Left ventricle myocardium inferior (tissue), 1 donor: ENCODE measurements around the gene CERT1. TPM values are rescaled to one million over a fixed set of nuclear protein-coding genes. Genes with fewer than 3 reads are reported as not detected.

ENCODE experiments used
- DNase-seq: peaks from one replicate; pipeline ENCODE4 v3.0.0-alpha.2; 2020
- H3K27ac ChIP-seq: fragments of 200-600 bp; replicated peaks from 2 replicates; pipeline ENCODE4 v1.8.0; 2021
- H3K27me3 ChIP-seq: fragments of 200-600 bp; 2 replicates; pipeline ENCODE4 v1.8.0; 2021; ENCODE audit warnings: low read depth
- H3K36me3 ChIP-seq: fragments of 200-600 bp; 2 replicates; pipeline ENCODE4 v1.8.0; 2021
- H3K4me1 ChIP-seq: fragments of 200-600 bp; 2 replicates; pipeline ENCODE4 v1.8.0; 2021
- H3K4me3 ChIP-seq: fragments of 200-600 bp; 2 replicates; pipeline ENCODE4 v1.8.0; 2021; ENCODE audit warnings: mild to moderate bottlenecking, moderate library complexity
- H3K9me3 ChIP-seq: fragments of 200-600 bp; replicated peaks from 2 replicates; pipeline ENCODE4 v1.8.0; 2021
- CTCF ChIP-seq: fragments of 200-600 bp; IDR thresholded peaks from 2 replicates; pipeline ENCODE4 v1.8.0; 2021; ENCODE audit warnings: antibody characterized with exemption, mild to moderate bottlenecking, borderline replicate concordance
- intact Hi-C: fragments of 100-400 bp; cut with micrococcal nuclease; formaldehyde crosslinking; loops from one replicate; pipeline ENCODE4 v1.11.0; 2022
- total RNA-seq: library from RNA; stranded (reverse); fragmentation: NEBNext Ultra II Directional; extraction: Animal tissue kit (Norgen Biotek cat#: 25700); gene quantifications from one replicate; pipeline ENCODE4 v1.2.1, GENCODE V29; 2021
- donor health status: DM: no; HTN: yes; CAD: no; lungs with severe emphysema.

Gene CERT1
- total RNA-seq, 1 donor from 2014 or later = 28.8 TPM

GRCh38 chr5:75351139-75351926, 160.1 kb downstream of the CERT1 start:
- Histone ChIP-seq H3K9me3 (no peaks in the 10 kb centered on the region), H3K27me3 (no peaks in the 10 kb centered on the region), H3K4me1 (no peaks in the 10 kb centered on the region), H3K36me3 (peaks cover 96% of the 10 kb centered on the region), H3K4me3 (no peak overlapping the region), H3K27ac (no peak overlapping the region)
- intact Hi-C loops = no loop called here
- no peak for TF ChIP-seq CTCF
- DNase-seq = no peak

DNA sequence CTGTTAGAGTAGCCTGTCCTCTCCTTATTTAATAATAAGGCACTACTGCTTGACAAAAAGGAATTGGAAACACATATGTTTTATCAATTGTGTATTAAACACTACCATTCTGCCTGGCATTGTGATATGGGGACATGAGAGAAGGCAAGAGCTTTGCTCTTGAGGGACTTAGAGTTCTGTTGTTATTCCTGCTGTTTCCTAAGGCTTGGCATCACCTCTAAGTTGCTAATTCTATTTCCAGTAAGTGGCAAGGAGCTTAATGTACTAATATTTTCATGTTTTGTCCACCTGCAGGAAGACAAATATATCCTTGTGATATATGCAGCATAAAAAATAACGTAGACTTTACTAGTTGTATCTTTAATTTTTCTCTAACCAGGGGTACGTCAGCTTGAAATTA, 161.8 kb downstream of the CERT1 start:
- Histone ChIP-seq H3K4me1 (no peaks in the 10 kb centered on the region), H3K36me3 (peaks cover 95% of the 10 kb centered on the region), H3K27ac (no peak overlapping the region), H3K27me3 (no peaks in the 10 kb centered on the region), H3K4me3 (no peak overlapping the region), H3K9me3 (no peaks in the 10 kb centered on the region)
- no peak for DNase-seq
- intact Hi-C loops = no loop called here
- TF ChIP-seq CTCF = no peak

- DNase-seq = no peak
- no peaks in the 10 kb centered on the region for H3K9me3 ChIP-seq
- peaks cover 90% of the 10 kb centered on the region for H3K36me3 ChIP-seq
- no peaks in the 10 kb centered on the region for H3K27me3 ChIP-seq
- H3K27ac ChIP-seq = no peak overlapping the region
- no peak for TF ChIP-seq CTCF
- no peak overlapping the region for H3K4me3 ChIP-seq
- intact Hi-C loops = no loop called here
- H3K4me1 ChIP-seq = no peaks in the 10 kb centered on the region
Measured at GRCh38 chr5:75348241-75348640, 163.2 kb downstream of the CERT1 start.

- DNase-seq = no peak
- no peaks in the 10 kb centered on the region for H3K27me3 ChIP-seq
- peaks cover 39% of the 10 kb centered on the region for H3K36me3 ChIP-seq
- H3K4me3 ChIP-seq = no peak overlapping the region
- H3K9me3 ChIP-seq = no peaks in the 10 kb centered on the region
- TF ChIP-seq CTCF = no peak
- no peak overlapping the region for H3K27ac ChIP-seq
- intact Hi-C loops = no loop called here
- peaks cover 18% of the 10 kb centered on the region for H3K4me1 ChIP-seq
Measured at GRCh38 chr5:75342836-75343235, 168.6 kb downstream of the CERT1 start.

DNA sequence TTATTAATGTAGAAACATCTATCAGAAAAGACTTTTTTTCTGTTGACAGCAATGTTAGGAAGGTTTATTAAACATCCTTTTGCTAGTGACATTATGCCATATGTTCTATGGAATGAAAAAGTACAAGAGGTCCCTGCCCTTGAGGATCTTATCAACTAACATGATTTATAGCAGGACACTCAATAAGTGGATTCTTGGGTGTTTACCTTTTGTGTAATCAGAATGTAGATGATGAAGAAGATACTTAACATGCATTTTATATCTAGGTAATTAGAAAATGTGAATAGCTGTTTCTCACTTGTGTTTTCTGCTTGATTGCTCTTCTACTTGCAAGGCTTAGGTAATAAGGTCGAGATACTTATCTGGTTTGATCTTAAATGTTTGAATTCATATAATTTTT, 169.5 kb downstream of the CERT1 start:
- H3K27ac ChIP-seq = no peak overlapping the region
- DNase-seq = no peak
- no peak overlapping the region for H3K4me3 ChIP-seq
- H3K36me3 ChIP-seq = peaks cover 30% of the 10 kb centered on the region
- H3K4me1 ChIP-seq = peaks cover 26% of the 10 kb centered on the region
- no peak for TF ChIP-seq CTCF
- H3K9me3 ChIP-seq = no peaks in the 10 kb centered on the region
- H3K27me3 ChIP-seq = no peaks in the 10 kb centered on the region
- intact Hi-C loops = no loop called here
